Cardiac muscle cell (in vitro differentiated cells and primary cell): ENCODE measurements around the gene ACR. TPM values are rescaled to one million over a fixed set of nuclear protein-coding genes. Genes with fewer than 3 reads are reported as not detected.

Experiments
- DNase-seq, 2 donors: peaks; one replicate each; pipeline versions ENCODE4 v3.0.0 to v3.0.0-alpha.2; 2010 to 2017; ENCODE audit warnings: low read depth in 1 of 2, low spot score in 1 of 2
- H3K27ac ChIP-seq: fragments of 200-600 bp; sonication (generic); 2 replicates; pipeline ENCODE4 v1.5.1; 2016
- H3K27me3 ChIP-seq: fragments of 200-600 bp; sonication (generic); 2 replicates; pipeline ENCODE4 v1.6.0; 2016; ENCODE audit warnings: control low read depth
- H3K36me3 ChIP-seq: fragments of 200-600 bp; sonication (generic); 2 replicates; pipeline ENCODE4 v1.5.1; 2016; ENCODE audit warnings: control low read depth
- H3K4me1 ChIP-seq: fragments of 200-600 bp; sonication (generic); 2 replicates; pipeline ENCODE4 v1.8.1; 2017; ENCODE audit warnings: low read depth, mild to moderate bottlenecking, mixed run types
- H3K4me3 ChIP-seq: fragments of 200-600 bp; sonication (generic); 2 replicates; pipeline ENCODE4 v1.5.1; 2016; ENCODE audit warnings: mild to moderate bottlenecking
- H3K9me3 ChIP-seq: fragments of 200-600 bp; sonication (generic); 2 replicates; pipeline ENCODE4 v1.5.1; 2017; ENCODE audit warnings: low read depth, mild to moderate bottlenecking, control low read depth
- CTCF ChIP-seq: IDR thresholded peaks from 2 replicates; pipeline ENCODE4 v1.5.1; 2012; ENCODE audit warnings: low read depth, mild to moderate bottlenecking, low read length
- polyA plus RNA-seq: library from polyadenylated mRNA; unstranded; fragments of >200 nt; fragmentation: Nextera tagmentation; extraction: Ambion mirVana; gene quantifications from 2 replicates; pipeline ENCODE4 v1.2.1, GENCODE V29; 2016
- total RNA-seq: library from RNA; depleted of rRNA; stranded (reverse); fragments of >200 nt; gene quantifications from 2 replicates; pipeline ENCODE4 v1.2.3, GENCODE V29; 2016

The ACR gene
- total RNA-seq (0.07 and 0.77 TPM in 2 replicates), polyA plus RNA-seq (not detected in 2 replicates)

- no peaks in the 10 kb centered on the region for H3K36me3 ChIP-seq
- no peak within 1 kb of the TSS for H3K27ac ChIP-seq
- no peak for TF ChIP-seq CTCF
- no peak for DNase-seq
- no peaks in the 10 kb centered on the region for H3K4me1 ChIP-seq
- no peak within 1 kb of the TSS for H3K4me3 ChIP-seq
- H3K27me3 ChIP-seq, result peaks cover 46% of the 10 kb centered on the region
- no peaks in the 10 kb centered on the region for H3K9me3 ChIP-seq
Observed at GRCh38 chr22:50737728-50738648, at the start of gene ACR. TSS of gene ACR (plus strand) at chr22:50738204. CDS start at chr22:50738236, 32 bp downstream.

- no peak for DNase-seq
- no peaks in the 10 kb centered on the region for H3K9me3 ChIP-seq
- TF ChIP-seq CTCF, result no peak
- H3K27ac ChIP-seq, result no peak overlapping the region
- no peak overlapping the region for H3K4me3 ChIP-seq
- H3K36me3 ChIP-seq, result no peaks in the 10 kb centered on the region
- H3K27me3 ChIP-seq, result no peaks in the 10 kb centered on the region
- no peaks in the 10 kb centered on the region for H3K4me1 ChIP-seq
Observed at GRCh38 chr22:50688448-50688847, 49.6 kb upstream of the ACR start.

DNA sequence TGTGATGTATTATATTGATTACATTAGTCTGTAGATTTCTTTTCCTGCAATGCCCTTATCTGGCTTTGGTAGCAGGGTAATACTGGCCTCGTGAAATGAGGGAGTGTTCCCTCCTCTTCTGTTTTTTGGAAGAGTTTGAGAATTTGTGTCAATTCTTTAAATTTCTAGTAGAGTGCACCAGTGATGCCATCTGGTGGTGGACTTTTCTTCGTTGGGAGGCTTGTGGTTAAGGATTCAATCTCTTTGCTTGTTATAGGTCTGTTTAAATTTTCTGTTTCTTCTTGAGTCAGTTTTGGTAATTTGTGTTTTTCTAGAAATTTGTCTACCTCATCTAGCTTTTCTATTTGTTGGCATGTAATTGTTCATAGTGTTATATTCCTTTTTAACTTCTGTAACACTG lies 46.5 kb upstream of the ACR start:
- Histone ChIP-seq H3K27me3 (no peaks in the 10 kb centered on the region), H3K27ac (no peak overlapping the region), H3K4me3 (no peak overlapping the region), H3K4me1 (no peaks in the 10 kb centered on the region), H3K36me3 (no peaks in the 10 kb centered on the region), H3K9me3 (no peaks in the 10 kb centered on the region)
- DNase-seq, result peak; percentile 45 to 62
- TF ChIP-seq CTCF, result peak; percentile 64

DNA sequence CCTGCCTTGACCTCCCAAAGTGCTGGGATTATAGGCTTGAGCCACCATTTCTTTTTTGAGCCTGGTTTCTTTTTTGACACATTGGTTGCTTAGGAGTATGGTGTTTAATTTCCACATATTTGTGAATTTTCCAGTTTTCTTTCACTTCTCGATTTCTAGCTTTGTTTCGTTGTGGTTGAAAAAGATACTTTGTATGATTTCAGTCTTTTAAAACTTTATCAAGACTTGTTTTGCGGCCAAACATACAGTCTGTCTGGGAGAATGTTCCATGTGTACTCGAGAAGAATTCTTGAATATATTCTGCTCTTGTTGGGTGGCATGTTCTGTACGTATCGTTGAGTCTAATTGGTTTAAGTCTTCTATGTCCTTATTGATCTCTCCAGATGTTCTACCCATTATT lies 44.5 kb upstream of the ACR start:
- no peak for DNase-seq
- TF ChIP-seq CTCF, result no peak
- Histone ChIP-seq H3K36me3 (no peaks in the 10 kb centered on the region), H3K4me3 (no peak overlapping the region), H3K27ac (no peak overlapping the region), H3K4me1 (no peaks in the 10 kb centered on the region), H3K9me3 (no peaks in the 10 kb centered on the region), H3K27me3 (no peaks in the 10 kb centered on the region)

- Histone ChIP-seq H3K27me3 (no peaks in the 10 kb centered on the region), H3K4me3 (no peak overlapping the region), H3K27ac (no peak overlapping the region), H3K4me1 (no peaks in the 10 kb centered on the region), H3K36me3 (no peaks in the 10 kb centered on the region), H3K9me3 (no peaks in the 10 kb centered on the region)
- peak in 1 of 2 donors; percentile 27 for DNase-seq
- TF ChIP-seq CTCF, result no peak
Observed at GRCh38 chr22:50694099-50694605, 43.9 kb upstream of the ACR start.
